ENCODE data around the gene PAPSS2.
"Not testable (repeated sequence)": the region's sequence is repeated elsewhere in the genome, so short reads cannot be mapped to it uniquely, and the experiment has no call there.

Gene PAPSS2

GRCh38 chr10:87659571-87660483, at the start of gene PAPSS2:
PAPSS2 (plus strand) TSS chr10:87659878; CDS start chr10:87659982, 104 bp downstream.
- peak; percentile 3 for DNase-seq (ENCODE audit: low spot score)

- DNase-seq (ENCODE audit: low spot score): not testable (repeated sequence)
Observed at GRCh38 chr10:87611341-87611740, 48.3 kb upstream of the PAPSS2 start.

GRCh38 chr10:87612115-87612514, 47.6 kb upstream of the PAPSS2 start:
- DNase-seq (ENCODE audit: low spot score): no peak

- DNase-seq (ENCODE audit: low spot score): no peak
Observed at GRCh38 chr10:87613751-87614150, 45.9 kb upstream of the PAPSS2 start.

- no peak for DNase-seq (ENCODE audit: low spot score)
Observed at GRCh38 chr10:87615856-87616255, 43.8 kb upstream of the PAPSS2 start.

- DNase-seq (ENCODE audit: low spot score): no peak
Observed at GRCh38 chr10:87617503-87617902, 42.2 kb upstream of the PAPSS2 start.

- DNase-seq (ENCODE audit: low spot score): no peak
Observed at GRCh38 chr10:87618566-87619423, 40.9 kb upstream of the PAPSS2 start.

GRCh38 chr10:87619705-87620104, 40.0 kb upstream of the PAPSS2 start:
- no peak for DNase-seq (ENCODE audit: low spot score)

GRCh38 chr10:87621440-87621839, 38.2 kb upstream of the PAPSS2 start:
- DNase-seq (ENCODE audit: low spot score): not testable (repeated sequence)

GRCh38 chr10:87622314-87623004, 37.2 kb upstream of the PAPSS2 start:
- no peak for DNase-seq (ENCODE audit: low spot score)

- DNase-seq (ENCODE audit: low spot score): no peak
Observed at GRCh38 chr10:87623191-87623590, 36.5 kb upstream of the PAPSS2 start.

- DNase-seq (ENCODE audit: low spot score): no peak
Observed at GRCh38 chr10:87625661-87626060, 34.0 kb upstream of the PAPSS2 start.

GRCh38 chr10:87626422-87626892, 33.2 kb upstream of the PAPSS2 start:
- DNase-seq (ENCODE audit: low spot score): no peak

- DNase-seq (ENCODE audit: low spot score): no peak
Observed at GRCh38 chr10:87630171-87630570, 29.5 kb upstream of the PAPSS2 start.

GRCh38 chr10:87632454-87632853, 27.2 kb upstream of the PAPSS2 start:
- no peak for DNase-seq (ENCODE audit: low spot score)

- no peak for DNase-seq (ENCODE audit: low spot score)
Observed at GRCh38 chr10:87634311-87634710, 25.4 kb upstream of the PAPSS2 start.

- DNase-seq (ENCODE audit: low spot score): no peak
Observed at GRCh38 chr10:87635498-87636312, 24.0 kb upstream of the PAPSS2 start.

GRCh38 chr10:87636313-87636915, 23.3 kb upstream of the PAPSS2 start:
- DNase-seq (ENCODE audit: low spot score): no peak

GRCh38 chr10:87639493-87639892, 20.2 kb upstream of the PAPSS2 start:
- DNase-seq (ENCODE audit: low spot score): no peak

- no peak for DNase-seq (ENCODE audit: low spot score)
Observed at GRCh38 chr10:87640043-87640442, 19.6 kb upstream of the PAPSS2 start.

- no peak for DNase-seq (ENCODE audit: low spot score)
Observed at GRCh38 chr10:87642486-87642885, 17.2 kb upstream of the PAPSS2 start.

All from cerebellar cortex (tissue), 1 donor.